GM23338 (cell line): Measurements from ENCODE around the gene ENOX1. TPM values are rescaled to one million over a fixed set of nuclear protein-coding genes. Genes with fewer than 3 reads are reported as not detected.

Experiments used
- ATAC-seq: fragments of 200-7000 bp; cut with Tn5 transposase; 3 replicates; pipeline ENCODE4 v1.9.1; 2020
- DNase-seq: peaks from one replicate; pipeline ENCODE4 v3.0.0-alpha.2; 2015; ENCODE audit warnings: low spot score
- H2AFZ ChIP-seq: fragments of 200-600 bp; sonication (generic); 2 replicates; pipeline ENCODE4 v1.8.0; 2016; ENCODE audit warnings: antibody characterized with exemption, mild to moderate bottlenecking, moderate library complexity
- H3F3A ChIP-seq: fragments of 200-600 bp; sonication (generic); replicated peaks from 2 replicates; pipeline ENCODE4 v1.8.0; 2017; ENCODE audit warnings: antibody characterized with exemption, mixed run types, low read depth
- H3K27ac ChIP-seq: fragments of 200-600 bp; sonication (generic); 2 replicates; pipeline ENCODE4 v1.6.1; 2016; ENCODE audit warnings: low read depth
- H3K27me3 ChIP-seq: fragments of 200-600 bp; sonication (generic); 2 replicates; pipeline ENCODE4 v1.8.0; 2016; ENCODE audit warnings: mild to moderate bottlenecking, mixed run types, moderate library complexity; ENCODE audit not compliant: insufficient read depth
- H3K36me3 ChIP-seq: fragments of 200-600 bp; sonication (generic); 2 replicates; pipeline ENCODE4 v1.8.0; 2016; ENCODE audit warnings: mild to moderate bottlenecking; ENCODE audit not compliant: insufficient read depth
- H3K4me1 ChIP-seq: fragments of 200-600 bp; sonication (generic); 2 replicates; pipeline ENCODE4 v1.8.0; 2016; ENCODE audit warnings: mild to moderate bottlenecking, moderate library complexity; ENCODE audit not compliant: insufficient read depth
- H3K4me2 ChIP-seq: fragments of 200-600 bp; sonication (generic); 2 replicates; pipeline ENCODE4 v1.7.1; 2017; ENCODE audit warnings: mixed run types
- H3K4me3 ChIP-seq: fragments of 200-600 bp; sonication (generic); 2 replicates; pipeline ENCODE4 v1.6.1; 2016; ENCODE audit warnings: mixed run types
- H3K79me2 ChIP-seq: fragments of 200-600 bp; sonication (generic); replicated peaks from 2 replicates; pipeline ENCODE4 v1.8.0; 2017; ENCODE audit warnings: mild to moderate bottlenecking; ENCODE audit not compliant: insufficient read depth
- H3K9me2 ChIP-seq: fragments of 200-600 bp; sonication (generic); 2 replicates; pipeline ENCODE4 v1.8.0; 2017; ENCODE audit not compliant: insufficient read depth
- H4K20me1 ChIP-seq: fragments of 200-600 bp; sonication (generic); replicated peaks from 2 replicates; pipeline ENCODE4 v1.8.0; 2017; ENCODE audit warnings: mild to moderate bottlenecking; ENCODE audit not compliant: insufficient read depth
- H3K27ac Mint-ChIP-seq: 2 replicates; pipeline ENCODE4 v1.8.0; 2020; ENCODE audit warnings: inconsistent platforms, mild to moderate bottlenecking, moderate library complexity, mixed read lengths
- H3K27me3 Mint-ChIP-seq: 3 replicates; pipeline ENCODE4 v1.8.0; 2022; ENCODE audit warnings: low read depth, mild to moderate bottlenecking, moderate library complexity, mixed read lengths, inconsistent platforms; ENCODE audit not compliant: insufficient read depth, poor library complexity
- H3K36me3 Mint-ChIP-seq: 3 replicates; pipeline ENCODE4 v1.8.0; 2021; ENCODE audit warnings: low read depth, mild to moderate bottlenecking, inconsistent platforms, moderate library complexity, mixed read lengths
- H3K4me1 Mint-ChIP-seq: 3 replicates; pipeline ENCODE4 v1.8.0; 2020; ENCODE audit warnings: mild to moderate bottlenecking, inconsistent platforms, mixed read lengths
- H3K4me3 Mint-ChIP-seq: 3 replicates; pipeline ENCODE4 v1.8.0; 2021; ENCODE audit warnings: moderate library complexity, mild to moderate bottlenecking, inconsistent platforms, mixed read lengths
- H3K9me3 Mint-ChIP-seq: 3 replicates; pipeline ENCODE4 v1.8.0; 2020; ENCODE audit warnings: moderate library complexity, mild to moderate bottlenecking, inconsistent platforms, mixed read lengths
- CREB1 ChIP-seq: fragments of 250-450 bp; sonication (Bioruptor Pico); IDR thresholded peaks from 2 replicates; pipeline ENCODE4 v1.5.0; 2020; ENCODE audit warnings: low read depth, mild to moderate bottlenecking, moderate library complexity
- CTCF ChIP-seq, 2 experiments: fragments of 200-600 bp in 1 of 2; sonication (generic) in 1 of 2; conservative IDR thresholded peaks; 2 replicates each; pipeline versions ENCODE4 v1.5.1 to v1.6.1; 2016 to 2017; ENCODE audit warnings: antibody characterized with exemption in 2 of 2, low read depth in 2 of 2, mild to moderate bottlenecking in 2 of 2, moderate library complexity in 1 of 2
- ETS1 ChIP-seq: IDR thresholded peaks from 2 replicates; pipeline ENCODE4 v1.6.1; 2016; ENCODE audit warnings: antibody characterized with exemption
- EZH2 ChIP-seq: fragments of 200-600 bp; sonication (generic); IDR thresholded peaks from one replicate; pipeline ENCODE4 v1.8.0; 2017; ENCODE audit warnings: antibody characterized with exemption, mild to moderate bottlenecking, low read depth; ENCODE audit not compliant: unreplicated experiment
- EZH2phosphoT487 ChIP-seq: fragments of 200-600 bp; sonication (generic); IDR thresholded peaks from one replicate; pipeline ENCODE4 v1.8.1; 2018; ENCODE audit warnings: antibody characterized with exemption; ENCODE audit not compliant: unreplicated experiment
- JUNB ChIP-seq: IDR thresholded peaks from one replicate; pipeline ENCODE4 v1.6.1; 2016; ENCODE audit warnings: antibody characterized with exemption; ENCODE audit not compliant: unreplicated experiment
- NANOG ChIP-seq: IDR thresholded peaks from 2 replicates; pipeline ENCODE4 v1.6.1; 2016; ENCODE audit warnings: antibody characterized with exemption, borderline replicate concordance
- POLR2AphosphoS5 ChIP-seq: IDR thresholded peaks from 2 replicates; pipeline ENCODE4 v1.6.1; 2016; ENCODE audit warnings: antibody characterized with exemption, low read depth
- STAT1 ChIP-seq: IDR thresholded peaks from one replicate; pipeline ENCODE4 v1.6.1; 2016; ENCODE audit warnings: antibody characterized with exemption; ENCODE audit not compliant: unreplicated experiment
- ZNF114 ChIP-seq: fragments of 250-450 bp; sonication (Bioruptor Pico); IDR thresholded peaks from 2 replicates; pipeline ENCODE4 v1.5.0; 2020; ENCODE audit warnings: mild to moderate bottlenecking, moderate library complexity
- ZNF331 ChIP-seq: fragments of 250-450 bp; sonication (Bioruptor Pico); IDR thresholded peaks from 2 replicates; pipeline ENCODE4 v1.5.0; 2020; ENCODE audit warnings: low read depth, mild to moderate bottlenecking, moderate library complexity
- ZNF462 ChIP-seq: fragments of 250-450 bp; sonication (Bioruptor Pico); IDR thresholded peaks from 2 replicates; pipeline ENCODE4 v1.5.0; 2020; ENCODE audit warnings: mild to moderate bottlenecking, moderate library complexity
- polyA plus RNA-seq: library from polyadenylated mRNA; unstranded; fragments of >200 nt; fragmentation: Nextera tagmentation; extraction: Ambion mirVana; gene quantifications from 2 replicates; pipeline ENCODE4 v1.2.1, GENCODE V29; 2016
- total RNA-seq: library from RNA; depleted of rRNA; stranded (reverse); fragments of >200 nt; shearing (Covaris generic); gene quantifications from 2 replicates; pipeline ENCODE4 v1.2.3, GENCODE V29; 2014
- TF ChIP-seq, protein P1 (sequence below): IDR thresholded peaks from one replicate; pipeline ENCODE4 v1.6.1; 2018; ENCODE audit warnings: antibody characterized with exemption; ENCODE audit not compliant: unreplicated experiment

ENOX1 gene
- total and polyA plus RNA-seq, 2 experiments from 2014 or later, result 0.66 to 0.81 TPM

GRCh38 chr13:43376596-43376995 lies 410.2 kb downstream of the ENOX1 start:
- Mint-ChIP-seq H3K4me1 (peaks cover 4% of the 10 kb centered on the region), H3K27ac (no peak overlapping the region), H3K4me3 (no peak overlapping the region), H3K27me3 (no peaks in the 10 kb centered on the region), H3K9me3 (peaks cover 7% of the 10 kb centered on the region; the same call in 2 of the 3 replicates), H3K36me3 (peaks cover 3% of the 10 kb centered on the region; the same call in 1 of the 3 replicates)
- no peaks in the 10 kb centered on the region for H4K20me1 ChIP-seq
- H3K9me2 ChIP-seq, result no peaks in the 10 kb centered on the region
- H3K4me1 ChIP-seq, result no peaks in the 10 kb centered on the region
- H3K27ac ChIP-seq, result no peak overlapping the region
- H2AFZ ChIP-seq, result no peak overlapping the region
- H3K36me3 ChIP-seq, result no peaks in the 10 kb centered on the region
- H3K79me2 ChIP-seq, result no peaks in the 10 kb centered on the region
- DNase-seq (no peak), ATAC-seq (no peak)
- no peak for TF ChIP-seq NANOG
- no peak for TF ChIP-seq ZNF462 (CRISPR knock-in tag)
- no peak for TF ChIP-seq CTCF (conservative IDR thresholded peaks at IDR 0.05; ENCODE audit: low read depth in 2 of 2)
- no peak for TF ChIP-seq STAT1
- TF ChIP-seq, protein P1, sequence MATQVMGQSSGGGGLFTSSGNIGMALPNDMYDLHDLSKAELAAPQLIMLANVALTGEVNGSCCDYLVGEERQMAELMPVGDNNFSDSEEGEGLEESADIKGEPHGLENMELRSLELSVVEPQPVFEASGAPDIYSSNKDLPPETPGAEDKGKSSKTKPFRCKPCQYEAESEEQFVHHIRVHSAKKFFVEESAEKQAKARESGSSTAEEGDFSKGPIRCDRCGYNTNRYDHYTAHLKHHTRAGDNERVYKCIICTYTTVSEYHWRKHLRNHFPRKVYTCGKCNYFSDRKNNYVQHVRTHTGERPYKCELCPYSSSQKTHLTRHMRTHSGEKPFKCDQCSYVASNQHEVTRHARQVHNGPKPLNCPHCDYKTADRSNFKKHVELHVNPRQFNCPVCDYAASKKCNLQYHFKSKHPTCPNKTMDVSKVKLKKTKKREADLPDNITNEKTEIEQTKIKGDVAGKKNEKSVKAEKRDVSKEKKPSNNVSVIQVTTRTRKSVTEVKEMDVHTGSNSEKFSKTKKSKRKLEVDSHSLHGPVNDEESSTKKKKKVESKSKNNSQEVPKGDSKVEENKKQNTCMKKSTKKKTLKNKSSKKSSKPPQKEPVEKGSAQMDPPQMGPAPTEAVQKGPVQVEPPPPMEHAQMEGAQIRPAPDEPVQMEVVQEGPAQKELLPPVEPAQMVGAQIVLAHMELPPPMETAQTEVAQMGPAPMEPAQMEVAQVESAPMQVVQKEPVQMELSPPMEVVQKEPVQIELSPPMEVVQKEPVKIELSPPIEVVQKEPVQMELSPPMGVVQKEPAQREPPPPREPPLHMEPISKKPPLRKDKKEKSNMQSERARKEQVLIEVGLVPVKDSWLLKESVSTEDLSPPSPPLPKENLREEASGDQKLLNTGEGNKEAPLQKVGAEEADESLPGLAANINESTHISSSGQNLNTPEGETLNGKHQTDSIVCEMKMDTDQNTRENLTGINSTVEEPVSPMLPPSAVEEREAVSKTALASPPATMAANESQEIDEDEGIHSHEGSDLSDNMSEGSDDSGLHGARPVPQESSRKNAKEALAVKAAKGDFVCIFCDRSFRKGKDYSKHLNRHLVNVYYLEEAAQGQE, result no peak
- no peak for TF ChIP-seq EZH2phosphoT487
- TF ChIP-seq ZNF331 (CRISPR knock-in tag), result no peak
- no peak for TF ChIP-seq ETS1
- no peak for TF ChIP-seq ZNF114 (CRISPR knock-in tag)
- TF ChIP-seq JUNB, result no peak
- no peak for TF ChIP-seq POLR2AphosphoS5
- TF ChIP-seq CREB1 (CRISPR knock-in tag), result no peak
- TF ChIP-seq EZH2, result no peak
- no peaks in the 10 kb centered on the region for H3F3A ChIP-seq
- H3K27me3 ChIP-seq, result no peaks in the 10 kb centered on the region
- H3K4me2 ChIP-seq, result no peak overlapping the region
- no peak overlapping the region for H3K4me3 ChIP-seq
